Thoracic aorta (tissue), 2 donors: ENCODE results near the gene IL1RN. TPM values are rescaled to one million over a fixed set of nuclear protein-coding genes. Genes with fewer than 3 reads are reported as not detected.

Experiments
- ATAC-seq: fragments of 150-250 bp; one replicate; pipeline ENCODE4 v1.8.0; 2017; ENCODE audit warnings: low read depth; ENCODE audit not compliant: insufficient number of reproducible peaks, low FRiP score
- DNase-seq: peaks from one replicate; pipeline ENCODE4 v3.0.0-alpha.2; 2020; ENCODE audit warnings: low spot score
- H3K27ac ChIP-seq, 2 donors: fragments of 200-600 bp; sonication (generic); 1 replicate in 1 of 2; 2 replicates in 1 of 2; pipeline ENCODE4 v1.5.1; 2016; ENCODE audit warnings: mild to moderate bottlenecking in 2 of 2, moderate library complexity in 2 of 2
- H3K27me3 ChIP-seq: fragments of 200-600 bp; sonication (generic); replicated peaks from 2 replicates; pipeline ENCODE4 v1.6.0; 2016; ENCODE audit warnings: mild to moderate bottlenecking; ENCODE audit not compliant: insufficient read depth
- H3K36me3 ChIP-seq: fragments of 200-600 bp; sonication (generic); one replicate; pipeline ENCODE4 v1.5.1; 2016
- H3K4me1 ChIP-seq, 2 donors: fragments of 200-600 bp; sonication (generic); 1 replicate in 1 of 2; 2 replicates in 1 of 2; pipeline versions ENCODE4 v1.5.1 to v1.6.0; 2016; ENCODE audit warnings: low read depth in 2 of 2, mild to moderate bottlenecking in 1 of 2; ENCODE audit not compliant: control insufficient read depth in 1 of 2
- H3K4me3 ChIP-seq: fragments of 200-600 bp; sonication (generic); 2 replicates; pipeline ENCODE4 v1.5.1; 2016; ENCODE audit warnings: mild to moderate bottlenecking
- H3K9me3 ChIP-seq: fragments of 200-600 bp; sonication (generic); 2 replicates; pipeline ENCODE4 v1.5.1; 2016
- total RNA-seq, 2 donors: library from RNA; depleted of rRNA; stranded (reverse); fragments of >200 nt; gene quantifications; one replicate each; pipeline versions ENCODE4 v1.1.0 to v1.2.3, GENCODE V29; 2016
- TF ChIP-seq, protein P1 (sequence below): fragments of 200-600 bp; sonication (generic); IDR thresholded peaks from one replicate; pipeline ENCODE4 v1.5.1; 2019; ENCODE audit warnings: antibody characterized with exemption

IL1RN gene, protein sequence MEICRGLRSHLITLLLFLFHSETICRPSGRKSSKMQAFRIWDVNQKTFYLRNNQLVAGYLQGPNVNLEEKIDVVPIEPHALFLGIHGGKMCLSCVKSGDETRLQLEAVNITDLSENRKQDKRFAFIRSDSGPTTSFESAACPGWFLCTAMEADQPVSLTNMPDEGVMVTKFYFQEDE
- total RNA-seq = 1 to 10 TPM; 1.6 to 8.6 TPM

DNA sequence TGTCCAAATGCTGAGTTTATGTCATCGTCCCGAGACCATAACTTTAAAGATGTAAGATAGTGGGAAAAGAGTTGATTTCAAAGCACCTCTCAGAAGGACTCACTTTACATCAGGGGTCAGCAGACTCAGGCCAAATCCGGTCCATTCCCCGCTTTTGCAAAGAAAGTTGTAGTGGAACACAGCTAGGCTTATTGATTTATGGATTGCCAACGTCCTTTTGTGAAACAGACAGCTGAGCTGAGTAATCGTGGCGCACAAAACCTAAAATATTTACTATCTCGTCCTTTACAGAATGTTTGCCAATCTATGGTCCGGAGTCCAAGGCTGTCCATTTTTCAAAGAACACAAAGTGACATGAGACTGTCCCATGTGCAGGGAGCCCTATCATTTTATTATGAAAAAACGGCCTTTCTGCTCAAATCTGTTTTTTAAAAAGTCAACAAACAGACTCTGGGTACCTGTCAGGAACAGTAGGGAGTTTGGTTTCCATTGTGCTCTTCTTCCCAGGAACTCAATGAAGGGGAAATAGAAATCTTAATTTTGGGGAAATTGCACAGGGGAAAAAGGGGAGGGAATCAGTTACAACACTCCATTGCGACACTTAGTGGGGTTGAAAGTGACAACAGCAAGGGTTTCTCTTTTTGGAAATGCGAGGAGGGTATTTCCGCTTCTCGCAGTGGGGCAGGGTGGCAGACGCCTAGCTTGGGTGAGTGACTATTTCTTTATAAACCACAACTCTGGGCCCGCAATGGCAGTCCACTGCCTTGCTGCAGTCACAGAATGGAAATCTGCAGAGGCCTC, at the start of gene IL1RN:
IL1RN (plus strand) TSS at position 754 of the 801 bp plus-strand sequence; CDS start at position 781, 27 bp downstream.
- H3K27ac ChIP-seq = no peak within 1 kb of the TSS
- no peak for ATAC-seq
- no peaks in the 10 kb centered on the region for H3K9me3 ChIP-seq
- H3K4me3 ChIP-seq = peak within 1 kb of the TSS; percentile 3
- H3K27me3 ChIP-seq = no peaks in the 10 kb centered on the region
- no peaks in the 10 kb centered on the region for H3K36me3 ChIP-seq
- H3K4me1 ChIP-seq = no peaks in the 10 kb centered on the region
- TF ChIP-seq, protein P1, sequence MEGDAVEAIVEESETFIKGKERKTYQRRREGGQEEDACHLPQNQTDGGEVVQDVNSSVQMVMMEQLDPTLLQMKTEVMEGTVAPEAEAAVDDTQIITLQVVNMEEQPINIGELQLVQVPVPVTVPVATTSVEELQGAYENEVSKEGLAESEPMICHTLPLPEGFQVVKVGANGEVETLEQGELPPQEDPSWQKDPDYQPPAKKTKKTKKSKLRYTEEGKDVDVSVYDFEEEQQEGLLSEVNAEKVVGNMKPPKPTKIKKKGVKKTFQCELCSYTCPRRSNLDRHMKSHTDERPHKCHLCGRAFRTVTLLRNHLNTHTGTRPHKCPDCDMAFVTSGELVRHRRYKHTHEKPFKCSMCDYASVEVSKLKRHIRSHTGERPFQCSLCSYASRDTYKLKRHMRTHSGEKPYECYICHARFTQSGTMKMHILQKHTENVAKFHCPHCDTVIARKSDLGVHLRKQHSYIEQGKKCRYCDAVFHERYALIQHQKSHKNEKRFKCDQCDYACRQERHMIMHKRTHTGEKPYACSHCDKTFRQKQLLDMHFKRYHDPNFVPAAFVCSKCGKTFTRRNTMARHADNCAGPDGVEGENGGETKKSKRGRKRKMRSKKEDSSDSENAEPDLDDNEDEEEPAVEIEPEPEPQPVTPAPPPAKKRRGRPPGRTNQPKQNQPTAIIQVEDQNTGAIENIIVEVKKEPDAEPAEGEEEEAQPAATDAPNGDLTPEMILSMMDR = no peak
- no peak for DNase-seq

DNA sequence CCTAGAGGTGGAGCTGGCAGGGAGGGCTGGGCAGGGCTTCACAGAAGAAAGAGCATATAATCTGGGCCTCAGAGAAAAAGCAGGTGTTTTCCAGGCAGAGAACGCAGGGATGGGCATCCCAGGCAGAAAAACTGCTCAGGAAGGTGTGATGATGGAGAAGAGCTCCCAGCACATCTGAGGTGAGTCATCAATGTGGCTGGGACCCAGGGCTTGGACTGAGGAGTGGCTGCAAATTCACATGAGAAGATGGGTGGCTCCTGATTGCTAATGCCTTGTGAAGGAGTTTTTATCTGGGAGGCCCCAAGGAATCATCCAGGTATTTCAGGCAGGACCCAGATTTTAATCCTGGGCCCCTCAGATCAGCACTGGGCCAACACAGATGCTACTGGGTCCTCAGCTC, 49.5 kb upstream of the IL1RN start:
- H3K27me3 ChIP-seq = no peaks in the 10 kb centered on the region
- H3K27ac ChIP-seq = no peak overlapping the region
- H3K4me3 ChIP-seq = no peak overlapping the region
- ATAC-seq (no peak), DNase-seq (no peak)
- TF ChIP-seq, protein P1 = no peak
- H3K9me3 ChIP-seq = no peaks in the 10 kb centered on the region
- H3K4me1 ChIP-seq = no peaks in the 10 kb centered on the region
- H3K36me3 ChIP-seq = no peaks in the 10 kb centered on the region

DNA sequence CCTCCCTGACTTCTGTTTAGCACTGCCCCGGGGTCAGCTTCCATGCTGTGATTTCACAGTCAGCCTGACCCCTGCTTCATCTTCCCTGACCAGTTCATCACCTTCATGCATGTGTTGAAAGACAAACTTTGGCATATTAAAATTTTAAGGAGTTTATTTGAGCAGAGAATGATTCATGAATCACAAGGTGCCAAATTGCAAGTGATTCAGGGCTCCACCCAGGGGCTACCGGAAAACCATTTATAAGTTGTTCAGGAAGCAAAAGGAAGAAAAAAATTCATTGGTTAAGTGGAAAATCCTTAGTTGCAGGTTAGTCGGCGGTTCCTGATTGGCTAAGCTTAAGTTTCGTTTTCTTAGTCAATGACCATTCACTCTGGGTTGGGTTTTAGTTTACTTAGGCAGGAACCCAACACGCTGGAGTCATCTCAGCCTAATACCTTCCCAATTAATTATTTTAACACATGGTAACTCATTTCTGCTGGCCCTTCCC, 49.0 kb upstream of the IL1RN start:
- no peak overlapping the region for H3K27ac ChIP-seq
- H3K4me3 ChIP-seq = no peak overlapping the region
- no peak for DNase-seq
- ATAC-seq = no peak
- no peaks in the 10 kb centered on the region for H3K36me3 ChIP-seq
- TF ChIP-seq, protein P1 = no peak
- no peaks in the 10 kb centered on the region for H3K9me3 ChIP-seq
- no peaks in the 10 kb centered on the region for H3K27me3 ChIP-seq
- no peaks in the 10 kb centered on the region for H3K4me1 ChIP-seq

DNA sequence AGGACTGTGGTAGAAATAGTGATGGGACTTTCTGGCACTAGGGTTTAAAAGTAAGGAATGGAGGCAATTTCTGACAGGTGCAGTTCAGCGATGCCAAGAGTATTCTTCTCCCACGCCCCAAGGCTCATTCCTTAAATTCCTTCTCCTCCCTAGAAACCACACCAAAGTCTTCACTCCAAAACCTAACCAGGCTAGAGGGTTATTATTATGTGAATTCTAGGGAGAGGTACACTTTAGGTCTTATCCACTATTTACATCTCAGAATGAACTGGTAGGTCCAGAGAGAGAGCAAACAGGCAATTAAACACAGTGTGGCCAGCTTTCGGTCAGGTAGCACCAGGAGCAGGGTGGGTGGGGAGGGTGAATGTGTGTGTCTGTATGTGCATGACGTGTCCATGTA, 48.3 kb upstream of the IL1RN start:
- ATAC-seq (no peak), DNase-seq (no peak)
- H3K9me3 ChIP-seq = no peaks in the 10 kb centered on the region
- no peaks in the 10 kb centered on the region for H3K27me3 ChIP-seq
- no peaks in the 10 kb centered on the region for H3K4me1 ChIP-seq
- H3K36me3 ChIP-seq = no peaks in the 10 kb centered on the region
- no peak overlapping the region for H3K27ac ChIP-seq
- TF ChIP-seq, protein P1 = no peak
- H3K4me3 ChIP-seq = no peak overlapping the region

DNA sequence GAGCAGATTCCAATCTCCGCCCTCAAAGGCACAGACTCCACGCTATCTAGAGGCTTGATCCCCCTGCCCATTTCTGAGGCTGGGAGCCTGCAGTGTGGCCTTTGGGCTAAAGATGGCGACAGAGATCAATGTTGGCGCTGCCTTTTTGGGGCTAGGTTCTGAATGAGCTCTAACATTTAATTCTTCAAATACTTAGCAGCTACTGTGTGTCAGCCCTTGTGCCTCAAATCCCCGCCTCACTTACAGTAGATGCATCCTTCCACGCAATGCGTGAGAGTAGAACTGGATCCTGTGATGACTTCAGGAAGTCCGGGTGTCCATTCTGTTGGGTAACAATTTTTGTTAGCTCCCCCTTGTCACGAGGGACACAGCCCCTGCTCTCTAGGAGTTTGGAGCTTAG, 47.3 kb upstream of the IL1RN start:
- Histone ChIP-seq H3K27me3 (no peaks in the 10 kb centered on the region), H3K9me3 (no peaks in the 10 kb centered on the region), H3K27ac (no peak overlapping the region), H3K4me3 (no peak overlapping the region), H3K4me1 (no peaks in the 10 kb centered on the region), H3K36me3 (no peaks in the 10 kb centered on the region)
- TF ChIP-seq, protein P1 = no peak
- no peak for DNase-seq
- no peak for ATAC-seq
